ENCODE measurements around the gene ADGRA1.

DNA sequence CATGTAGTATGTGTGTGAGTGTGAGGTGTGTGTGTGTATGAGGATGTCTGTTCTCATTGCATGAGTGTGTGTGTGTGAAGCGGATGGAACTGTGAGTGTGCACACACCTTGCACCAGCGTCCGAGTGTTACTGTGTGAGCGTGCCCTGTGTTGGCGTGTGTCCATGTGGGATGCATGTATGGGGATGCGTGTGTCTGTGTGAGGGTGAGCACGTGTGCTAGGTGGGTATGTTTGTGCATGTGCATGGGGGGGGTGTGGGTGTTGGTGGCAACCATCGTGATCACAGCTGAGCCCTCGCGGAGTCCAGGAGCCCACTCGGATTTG is 78.7 kb downstream of the ADGRA1 start:
- TF ChIP-seq, protein P1, sequence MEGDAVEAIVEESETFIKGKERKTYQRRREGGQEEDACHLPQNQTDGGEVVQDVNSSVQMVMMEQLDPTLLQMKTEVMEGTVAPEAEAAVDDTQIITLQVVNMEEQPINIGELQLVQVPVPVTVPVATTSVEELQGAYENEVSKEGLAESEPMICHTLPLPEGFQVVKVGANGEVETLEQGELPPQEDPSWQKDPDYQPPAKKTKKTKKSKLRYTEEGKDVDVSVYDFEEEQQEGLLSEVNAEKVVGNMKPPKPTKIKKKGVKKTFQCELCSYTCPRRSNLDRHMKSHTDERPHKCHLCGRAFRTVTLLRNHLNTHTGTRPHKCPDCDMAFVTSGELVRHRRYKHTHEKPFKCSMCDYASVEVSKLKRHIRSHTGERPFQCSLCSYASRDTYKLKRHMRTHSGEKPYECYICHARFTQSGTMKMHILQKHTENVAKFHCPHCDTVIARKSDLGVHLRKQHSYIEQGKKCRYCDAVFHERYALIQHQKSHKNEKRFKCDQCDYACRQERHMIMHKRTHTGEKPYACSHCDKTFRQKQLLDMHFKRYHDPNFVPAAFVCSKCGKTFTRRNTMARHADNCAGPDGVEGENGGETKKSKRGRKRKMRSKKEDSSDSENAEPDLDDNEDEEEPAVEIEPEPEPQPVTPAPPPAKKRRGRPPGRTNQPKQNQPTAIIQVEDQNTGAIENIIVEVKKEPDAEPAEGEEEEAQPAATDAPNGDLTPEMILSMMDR (IDR thresholded peaks at IDR 0.05) = no peak
- TF ChIP-seq POLR2A (IDR thresholded peaks at IDR 0.05) = no peak
